KMS-11 (cell line): ENCODE measurements around the gene PDZD2.

Experiments used
- H2AFZ ChIP-seq: fragments of 200-600 bp; sonication (generic); 2 replicates; pipeline ENCODE4 v1.6.1; 2016; ENCODE audit warnings: antibody characterized with exemption, mixed run types, low read depth
- H3K27ac ChIP-seq: fragments of 200-600 bp; sonication (generic); 2 replicates; pipeline ENCODE4 v1.6.1; 2016; ENCODE audit warnings: mild to moderate bottlenecking, mixed run types
- H3K27me3 ChIP-seq: fragments of 200-600 bp; sonication (generic); 2 replicates; pipeline ENCODE4 v1.6.1; 2017; ENCODE audit warnings: mild to moderate bottlenecking, low read depth, mixed run types, moderate library complexity; ENCODE audit not compliant: insufficient read depth
- H3K36me3 ChIP-seq: fragments of 200-600 bp; sonication (generic); 2 replicates; pipeline ENCODE4 v1.6.1; 2017; ENCODE audit warnings: mild to moderate bottlenecking, mixed run types; ENCODE audit not compliant: insufficient read depth
- H3K4me1 ChIP-seq: fragments of 200-600 bp; sonication (generic); 2 replicates; pipeline ENCODE4 v1.6.1; 2016; ENCODE audit warnings: mild to moderate bottlenecking, low read depth, mixed run types; ENCODE audit not compliant: poor library complexity, severe bottlenecking
- H3K4me2 ChIP-seq: fragments of 200-600 bp; sonication (generic); 2 replicates; pipeline ENCODE4 v1.7.0; 2016; ENCODE audit warnings: mild to moderate bottlenecking, mixed run types
- H3K4me3 ChIP-seq: fragments of 200-600 bp; sonication (generic); IDR thresholded peaks from 2 replicates; pipeline ENCODE4 v1.6.1; 2017; ENCODE audit warnings: low read depth, low read length, mixed read lengths; ENCODE audit not compliant: insufficient read depth
- H3K79me2 ChIP-seq: fragments of 200-600 bp; sonication (generic); 2 replicates; pipeline ENCODE4 v1.6.1; 2016; ENCODE audit warnings: low read depth, mixed run types; ENCODE audit not compliant: insufficient read depth
- H3K9ac ChIP-seq: fragments of 200-600 bp; sonication (generic); 2 replicates; pipeline ENCODE4 v1.6.1; 2016; ENCODE audit warnings: mild to moderate bottlenecking, mixed run types
- H4K20me1 ChIP-seq: fragments of 200-600 bp; sonication (generic); 2 replicates; pipeline ENCODE4 v1.6.1; 2016; ENCODE audit warnings: mild to moderate bottlenecking, mixed run types; ENCODE audit not compliant: insufficient read depth
- TF ChIP-seq, protein P1 (sequence below): fragments of 200-600 bp; sonication (generic); conservative IDR thresholded peaks from 2 replicates; pipeline ENCODE4 v1.6.1; 2017; ENCODE audit warnings: low read depth, mild to moderate bottlenecking, antibody characterized with exemption, low read length, moderate library complexity, mixed read lengths

The PDZD2 gene

DNA sequence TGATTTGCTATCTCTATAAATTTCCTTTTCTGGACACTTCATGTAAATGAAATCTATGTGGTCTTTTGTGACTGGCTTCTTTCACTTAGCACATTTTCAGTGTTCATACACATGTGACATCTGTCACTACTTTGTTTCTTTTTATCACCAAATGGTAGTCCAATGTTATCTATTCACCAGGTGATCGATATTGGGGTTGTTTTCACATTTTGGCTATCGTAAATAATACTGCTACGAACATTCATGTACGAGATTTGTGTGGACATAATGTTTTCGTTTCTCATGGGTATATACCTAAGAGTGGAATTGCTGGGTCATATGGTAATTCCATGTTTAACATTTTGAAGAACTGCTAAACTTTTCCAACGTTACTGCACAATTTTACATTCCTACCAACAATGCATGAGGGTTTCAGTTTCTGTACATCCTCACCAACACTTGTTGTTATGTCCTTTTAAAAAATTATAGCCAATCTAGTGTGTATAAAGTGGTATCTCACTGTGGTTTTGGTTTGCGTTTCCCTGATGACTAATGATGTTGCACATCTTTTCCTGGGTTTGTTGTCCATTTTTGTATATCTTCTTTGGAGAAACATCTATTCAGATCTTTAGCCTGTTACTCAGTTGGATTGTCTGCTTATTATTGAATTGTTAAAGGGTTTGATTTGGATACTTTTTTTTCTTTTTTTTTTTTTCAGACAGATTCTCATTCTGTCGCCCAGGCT, 263.0 kb downstream of the PDZD2 start:
- Histone ChIP-seq H3K9ac (no peak overlapping the region), H3K4me2 (no peak overlapping the region), H3K4me1 (no peaks in the 10 kb centered on the region), H2AFZ (no peak overlapping the region), H3K27me3 (no peaks in the 10 kb centered on the region), H3K36me3 (no peaks in the 10 kb centered on the region), H3K27ac (no peak overlapping the region), H3K4me3 (no peak overlapping the region), H3K79me2 (no peaks in the 10 kb centered on the region), H4K20me1 (no peaks in the 10 kb centered on the region)
- TF ChIP-seq, protein P1, sequence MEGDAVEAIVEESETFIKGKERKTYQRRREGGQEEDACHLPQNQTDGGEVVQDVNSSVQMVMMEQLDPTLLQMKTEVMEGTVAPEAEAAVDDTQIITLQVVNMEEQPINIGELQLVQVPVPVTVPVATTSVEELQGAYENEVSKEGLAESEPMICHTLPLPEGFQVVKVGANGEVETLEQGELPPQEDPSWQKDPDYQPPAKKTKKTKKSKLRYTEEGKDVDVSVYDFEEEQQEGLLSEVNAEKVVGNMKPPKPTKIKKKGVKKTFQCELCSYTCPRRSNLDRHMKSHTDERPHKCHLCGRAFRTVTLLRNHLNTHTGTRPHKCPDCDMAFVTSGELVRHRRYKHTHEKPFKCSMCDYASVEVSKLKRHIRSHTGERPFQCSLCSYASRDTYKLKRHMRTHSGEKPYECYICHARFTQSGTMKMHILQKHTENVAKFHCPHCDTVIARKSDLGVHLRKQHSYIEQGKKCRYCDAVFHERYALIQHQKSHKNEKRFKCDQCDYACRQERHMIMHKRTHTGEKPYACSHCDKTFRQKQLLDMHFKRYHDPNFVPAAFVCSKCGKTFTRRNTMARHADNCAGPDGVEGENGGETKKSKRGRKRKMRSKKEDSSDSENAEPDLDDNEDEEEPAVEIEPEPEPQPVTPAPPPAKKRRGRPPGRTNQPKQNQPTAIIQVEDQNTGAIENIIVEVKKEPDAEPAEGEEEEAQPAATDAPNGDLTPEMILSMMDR: no peak

- TF ChIP-seq, protein P1: no peak
- H3K4me1 ChIP-seq: no peaks in the 10 kb centered on the region
- no peak overlapping the region for H3K9ac ChIP-seq
Observed at GRCh38 chr5:31908396-31908795, 269.5 kb downstream of the PDZD2 start.

DNA sequence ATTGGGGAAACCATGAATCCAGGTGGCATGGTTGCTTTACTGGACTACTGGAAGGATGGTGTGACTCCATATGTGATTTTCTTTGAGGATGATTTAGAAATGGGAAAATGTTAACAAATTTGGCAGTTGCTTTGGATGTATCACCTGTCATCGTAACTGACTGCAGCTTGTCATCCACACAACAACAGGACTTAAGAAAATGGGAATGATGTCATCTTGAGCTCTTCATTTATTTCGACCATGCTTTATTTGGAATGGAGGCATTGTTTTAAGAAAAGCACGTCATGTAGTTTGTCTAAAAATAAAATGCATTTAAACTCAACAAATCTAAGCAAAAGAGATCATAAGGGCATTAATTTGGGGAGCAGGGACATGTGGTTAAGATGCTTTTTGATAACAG, 270.1 kb downstream of the PDZD2 start:
- Histone ChIP-seq H3K36me3 (no peaks in the 10 kb centered on the region), H3K79me2 (no peaks in the 10 kb centered on the region), H3K4me1 (no peaks in the 10 kb centered on the region), H3K4me3 (no peak overlapping the region), H4K20me1 (no peaks in the 10 kb centered on the region), H3K27me3 (no peaks in the 10 kb centered on the region), H2AFZ (no peak overlapping the region), H3K27ac (no peak overlapping the region), H3K4me2 (no peak overlapping the region), H3K9ac (no peak overlapping the region)
- TF ChIP-seq, protein P1: no peak

More at GRCh38 chr5:31908396-31908795, 269.5 kb downstream of the PDZD2 start:
- H3K4me2 ChIP-seq: no peak overlapping the region
- H2AFZ ChIP-seq: no peak overlapping the region
- H3K27me3 ChIP-seq: no peaks in the 10 kb centered on the region
- H3K27ac ChIP-seq: no peak overlapping the region
- H3K79me2 ChIP-seq: no peaks in the 10 kb centered on the region
- no peak overlapping the region for H3K4me3 ChIP-seq
- H4K20me1 ChIP-seq: no peaks in the 10 kb centered on the region
- H3K36me3 ChIP-seq: no peaks in the 10 kb centered on the region

DNA sequence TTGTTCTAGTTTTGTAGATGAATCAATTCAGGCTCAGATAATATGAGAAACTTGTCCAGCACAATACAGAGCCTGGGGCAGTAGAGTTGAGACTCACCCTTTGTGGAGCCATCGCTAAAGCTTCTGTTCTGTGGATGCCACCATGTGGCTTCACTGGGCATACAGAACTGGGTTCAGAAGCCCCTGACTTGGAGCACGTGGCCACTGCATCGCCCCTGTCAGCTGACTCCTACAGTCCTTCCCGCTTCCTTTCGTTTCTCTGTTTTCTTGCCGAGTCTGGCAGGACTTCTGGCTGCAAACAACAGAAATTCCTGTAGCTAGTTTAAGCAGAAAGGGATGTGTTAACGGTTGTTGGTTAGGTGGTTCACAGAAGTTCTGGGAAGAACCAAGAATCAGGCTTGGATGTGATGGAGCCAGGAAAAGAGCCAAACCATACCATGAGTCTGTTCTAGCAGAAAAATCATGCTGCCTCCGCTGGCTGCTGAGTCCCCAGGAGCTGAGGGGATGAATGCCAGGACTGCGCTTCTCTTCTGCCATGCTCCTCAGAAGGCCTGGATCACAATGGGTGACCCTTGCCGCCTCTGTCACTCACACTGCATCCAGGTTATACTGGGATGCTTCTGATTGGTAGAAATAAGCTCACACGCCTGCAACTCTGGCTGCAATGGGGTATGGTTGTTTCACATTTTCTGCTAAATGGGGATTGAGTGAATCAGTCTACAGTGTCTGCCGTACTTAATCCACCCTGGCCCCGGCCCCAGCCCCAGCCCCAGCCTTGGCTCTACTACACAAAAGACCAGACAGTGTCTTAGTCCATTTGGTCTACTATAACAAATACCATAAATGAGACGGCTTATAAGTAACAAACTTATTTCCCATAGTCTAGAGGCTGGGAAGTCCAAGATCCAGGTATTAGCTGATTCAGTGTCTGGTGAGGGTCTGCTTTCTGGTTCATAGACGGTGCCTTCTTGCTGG, 272.6 kb downstream of the PDZD2 start:
- H3K4me2 ChIP-seq: no peak overlapping the region
- no peak overlapping the region for H3K4me3 ChIP-seq
- no peak overlapping the region for H3K9ac ChIP-seq
- no peaks in the 10 kb centered on the region for H3K79me2 ChIP-seq
- no peaks in the 10 kb centered on the region for H3K36me3 ChIP-seq
- no peak overlapping the region for H3K27ac ChIP-seq
- H3K4me1 ChIP-seq: no peaks in the 10 kb centered on the region
- H2AFZ ChIP-seq: no peak overlapping the region
- H4K20me1 ChIP-seq: no peaks in the 10 kb centered on the region
- H3K27me3 ChIP-seq: no peaks in the 10 kb centered on the region
- TF ChIP-seq, protein P1: no peak
